ENCODE results near the gene HECA. TPM values are rescaled to one million over a fixed set of nuclear protein-coding genes. Genes with fewer than 3 reads are reported as not detected.

HECA gene
- total RNA-seq, 1 experiment from 2014 or later, result 10.7 TPM

- BruUV-seq (replicated peaks), result no TSS peak
- no peak for ATAC-seq
- Histone ChIP-seq H3K27me3 (ENCODE audit: insufficient read depth, low read length) (no peaks in the 10 kb centered on the region), H3K4me3 (replicated peaks in 1 of 2; ENCODE audit: low read depth in 1 of 2, low read length in 2 of 2) (no peak overlapping the region), H3K79me2 (ENCODE audit: insufficient read depth, low read length) (no peaks in the 10 kb centered on the region), H3K9ac (ENCODE audit: low read length) (no peak overlapping the region), H3K9me3 (ENCODE audit: control insufficient read depth in 1 of 2, insufficient read depth in 1 of 2, low read depth in 1 of 2, low read length in 2 of 2) (no peaks in the 10 kb centered on the region), H3K4me2 (ENCODE audit: low read length) (no peak overlapping the region), H3K36me3 (ENCODE audit: control insufficient read depth in 1 of 2, insufficient read depth in 2 of 2, low read length in 2 of 2) (no peaks in the 10 kb centered on the region), H3K27ac (ENCODE audit: low read depth, low read length) (no peak overlapping the region), H3K9me2 (ENCODE audit: insufficient read depth) (no peaks in the 10 kb centered on the region), H2AFZ (ENCODE audit: low read depth, low read length, poor library complexity, severe bottlenecking) (no peak overlapping the region), H3K4me1 (ENCODE audit: control insufficient read depth in 1 of 2, insufficient read depth in 2 of 2, low read length in 2 of 2) (no peaks in the 10 kb centered on the region), H4K20me1 (ENCODE audit: insufficient read depth) (no peaks in the 10 kb centered on the region)
- ChIA-PET POLR2A (no interaction called here), RAD21 (ENCODE audit: low non-redundant PET in 1 of 2, low total read pairs in 2 of 2, uncharacterized antibody in 2 of 2, unreplicated experiment in 2 of 2) (no interaction called here), CTCF (no interaction called here)
- DNase-seq (ENCODE audit: low read depth, low spot score), result no peak
- intact Hi-C loops (cut with micrococcal nuclease), result no loop called here
- TF ChIP-seq MAX (IDR thresholded peaks at IDR 0.05), result no peak
- TF ChIP-seq YY1 (IDR thresholded peaks at IDR 0.05; ENCODE audit: extremely low read depth, insufficient replicate concordance, low read depth, low read length), result no peak
- no peak for TF ChIP-seq SIN3A (IDR thresholded peaks at IDR 0.05; ENCODE audit: low read depth)
- no peak for TF ChIP-seq ZBTB33 (IDR thresholded peaks at IDR 0.05; ENCODE audit: extremely low read depth, insufficient replicate concordance, low read length)
- no peak for TF ChIP-seq RAD21 (IDR thresholded peaks at IDR 0.05; ENCODE audit: low read depth)
- TF ChIP-seq FOSL1 (IDR thresholded peaks at IDR 0.05; ENCODE audit: low read depth), result no peak
- TF ChIP-seq SP1 (IDR thresholded peaks at IDR 0.05; ENCODE audit: low read depth), result no peak
These were observed 51.4 kb downstream of the HECA start for GRCh38 chr6:139186242-139186641.

- no peak for ATAC-seq
- intact Hi-C loops (cut with micrococcal nuclease), result no loop called here
- RAD21 ChIA-PET (ENCODE audit: low non-redundant PET in 1 of 2, low total read pairs in 2 of 2, uncharacterized antibody in 2 of 2, unreplicated experiment in 2 of 2), result no interaction called here
These were observed 51.8 kb downstream of the HECA start for GRCh38 chr6:139186692-139187091.

More at GRCh38 chr6:139186692-139187091, 51.8 kb downstream of the HECA start:
- H3K9me3 ChIP-seq (ENCODE audit: control insufficient read depth in 1 of 2, insufficient read depth in 1 of 2, low read depth in 1 of 2, low read length in 2 of 2), result no peaks in the 10 kb centered on the region
- no peaks in the 10 kb centered on the region for H3K27me3 ChIP-seq (ENCODE audit: insufficient read depth, low read length)
- ChIA-PET POLR2A (no interaction called here), CTCF (no interaction called here)
- no peaks in the 10 kb centered on the region for H3K79me2 ChIP-seq (ENCODE audit: insufficient read depth, low read length)
- no peak for DNase-seq (ENCODE audit: low read depth, low spot score)
- no TSS peak for BruUV-seq (replicated peaks)
- no peak overlapping the region for H3K27ac ChIP-seq (ENCODE audit: low read depth, low read length)
- no peaks in the 10 kb centered on the region for H3K9me2 ChIP-seq (ENCODE audit: insufficient read depth)
- no peaks in the 10 kb centered on the region for H4K20me1 ChIP-seq (ENCODE audit: insufficient read depth)
- H3K4me2 ChIP-seq (ENCODE audit: low read length), result no peak overlapping the region
- TF ChIP-seq YY1 (IDR thresholded peaks at IDR 0.05; ENCODE audit: extremely low read depth, insufficient replicate concordance, low read depth, low read length) (no peak), TCF7L2 (IDR thresholded peaks at IDR 0.05; ENCODE audit: borderline replicate concordance, extremely low read depth, insufficient read depth, insufficient read length) (no peak), CEBPB (IDR thresholded peaks at IDR 0.05; ENCODE audit: low read depth) (no peak), MAX (IDR thresholded peaks at IDR 0.05) (no peak), EGR1 (IDR thresholded peaks at IDR 0.05; ENCODE audit: low read depth) (no peak), POLR2AphosphoS5 (IDR thresholded peaks at IDR 0.05; ENCODE audit: low read depth, low read length) (no peak), SRF (IDR thresholded peaks at IDR 0.05; ENCODE audit: low read depth) (no peak), CBX3 (IDR thresholded peaks at IDR 0.05; ENCODE audit: low read depth) (no peak), ELF1 (IDR thresholded peaks at IDR 0.05; ENCODE audit: borderline replicate concordance, low read depth) (no peak), REST (IDR thresholded peaks at IDR 0.05; ENCODE audit: low read depth) (no peak), EZH2 (IDR thresholded peaks at IDR 0.05) (no peak), FOSL1 (IDR thresholded peaks at IDR 0.05; ENCODE audit: low read depth) (no peak), POLR2A (IDR thresholded peaks at IDR 0.05; ENCODE audit: borderline replicate concordance, extremely low read depth, insufficient read depth, insufficient read length) (no peak)
- H2AFZ ChIP-seq (ENCODE audit: low read depth, low read length, poor library complexity, severe bottlenecking), result no peak overlapping the region
- H3K9ac ChIP-seq (ENCODE audit: low read length), result no peak overlapping the region
- H3K36me3 ChIP-seq (ENCODE audit: control insufficient read depth in 1 of 2, insufficient read depth in 2 of 2, low read length in 2 of 2), result no peaks in the 10 kb centered on the region
- no peaks in the 10 kb centered on the region for H3K4me1 ChIP-seq (ENCODE audit: control insufficient read depth in 1 of 2, insufficient read depth in 2 of 2, low read length in 2 of 2)
- no peak overlapping the region for H3K4me3 ChIP-seq (replicated peaks in 1 of 2; ENCODE audit: low read depth in 1 of 2, low read length in 2 of 2)

Data from HCT116 (cell line).